HEK293 (cell line): ENCODE results near the gene C11orf91.

ENCODE experiments used
- KLF10 ChIP-seq: fragments of 450-650 bp; IDR thresholded peaks from 2 replicates; pipeline ENCODE4 v1.5.1; 2018; ENCODE audit warnings: missing biosample characterization, mild to moderate bottlenecking, missing genetic modification characterization
- MYNN ChIP-seq: fragments of 450-650 bp; formaldehyde crosslinking; IDR thresholded peaks from 2 replicates; pipeline ENCODE4 v1.5.1; 2016; ENCODE audit warnings: missing biosample characterization, missing genetic modification characterization, borderline replicate concordance
- YY2 ChIP-seq: fragments of 450-650 bp; formaldehyde crosslinking; IDR thresholded peaks from 2 replicates; pipeline ENCODE4 v1.5.1; 2016; ENCODE audit warnings: missing biosample characterization, missing genetic modification characterization
- ZBTB21 ChIP-seq: fragments of 450-650 bp; formaldehyde crosslinking; IDR thresholded peaks from 2 replicates; pipeline ENCODE4 v1.5.1; 2017; ENCODE audit warnings: missing biosample characterization, missing genetic modification characterization
- ZBTB8A ChIP-seq: fragments of 450-650 bp; formaldehyde crosslinking; IDR thresholded peaks from 2 replicates; pipeline ENCODE4 v1.5.1; 2016; ENCODE audit warnings: missing biosample characterization, missing genetic modification characterization
- ZNF423 ChIP-seq: fragments of 450-650 bp; formaldehyde crosslinking; IDR thresholded peaks from 2 replicates; pipeline ENCODE4 v1.5.1; 2016; ENCODE audit warnings: missing biosample characterization, missing genetic modification characterization
- ZNF501 ChIP-seq: fragments of 450-650 bp; formaldehyde crosslinking; IDR thresholded peaks from 2 replicates; pipeline ENCODE4 v1.5.1; 2016; ENCODE audit warnings: missing biosample characterization, missing genetic modification characterization
- ZNF561 ChIP-seq: fragments of 450-650 bp; IDR thresholded peaks from 2 replicates; pipeline ENCODE4 v1.5.1; 2018; ENCODE audit warnings: missing biosample characterization, missing genetic modification characterization, borderline replicate concordance
- TF ChIP-seq, protein P1 (sequence below): fragments of 450-650 bp; formaldehyde crosslinking; IDR thresholded peaks from 2 replicates; pipeline ENCODE4 v1.5.1; 2016; ENCODE audit warnings: missing biosample characterization, missing genetic modification characterization

C11orf91 gene

GRCh38 chr11:33649944-33650343, 50.7 kb downstream of the C11orf91 start (continued):
- TF ChIP-seq, protein P1, sequence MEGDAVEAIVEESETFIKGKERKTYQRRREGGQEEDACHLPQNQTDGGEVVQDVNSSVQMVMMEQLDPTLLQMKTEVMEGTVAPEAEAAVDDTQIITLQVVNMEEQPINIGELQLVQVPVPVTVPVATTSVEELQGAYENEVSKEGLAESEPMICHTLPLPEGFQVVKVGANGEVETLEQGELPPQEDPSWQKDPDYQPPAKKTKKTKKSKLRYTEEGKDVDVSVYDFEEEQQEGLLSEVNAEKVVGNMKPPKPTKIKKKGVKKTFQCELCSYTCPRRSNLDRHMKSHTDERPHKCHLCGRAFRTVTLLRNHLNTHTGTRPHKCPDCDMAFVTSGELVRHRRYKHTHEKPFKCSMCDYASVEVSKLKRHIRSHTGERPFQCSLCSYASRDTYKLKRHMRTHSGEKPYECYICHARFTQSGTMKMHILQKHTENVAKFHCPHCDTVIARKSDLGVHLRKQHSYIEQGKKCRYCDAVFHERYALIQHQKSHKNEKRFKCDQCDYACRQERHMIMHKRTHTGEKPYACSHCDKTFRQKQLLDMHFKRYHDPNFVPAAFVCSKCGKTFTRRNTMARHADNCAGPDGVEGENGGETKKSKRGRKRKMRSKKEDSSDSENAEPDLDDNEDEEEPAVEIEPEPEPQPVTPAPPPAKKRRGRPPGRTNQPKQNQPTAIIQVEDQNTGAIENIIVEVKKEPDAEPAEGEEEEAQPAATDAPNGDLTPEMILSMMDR (tag by site-specific recombination), result no peak
- no peak for TF ChIP-seq ZBTB21 (tag by site-specific recombination)
- TF ChIP-seq ZNF423 (tag by site-specific recombination), result no peak
- no peak for TF ChIP-seq ZNF561
- no peak for TF ChIP-seq ZBTB8A (tag by site-specific recombination)
- no peak for TF ChIP-seq KLF10 (tag by site-specific recombination)
- no peak for TF ChIP-seq MYNN (tag by site-specific recombination)
- no peak for TF ChIP-seq ZNF501
- no peak for TF ChIP-seq YY2 (tag by site-specific recombination)
- TF ChIP-seq, all 188 proteins: peak for 0
